ENCODE data around the gene ERFL.

The ERFL gene

DNA sequence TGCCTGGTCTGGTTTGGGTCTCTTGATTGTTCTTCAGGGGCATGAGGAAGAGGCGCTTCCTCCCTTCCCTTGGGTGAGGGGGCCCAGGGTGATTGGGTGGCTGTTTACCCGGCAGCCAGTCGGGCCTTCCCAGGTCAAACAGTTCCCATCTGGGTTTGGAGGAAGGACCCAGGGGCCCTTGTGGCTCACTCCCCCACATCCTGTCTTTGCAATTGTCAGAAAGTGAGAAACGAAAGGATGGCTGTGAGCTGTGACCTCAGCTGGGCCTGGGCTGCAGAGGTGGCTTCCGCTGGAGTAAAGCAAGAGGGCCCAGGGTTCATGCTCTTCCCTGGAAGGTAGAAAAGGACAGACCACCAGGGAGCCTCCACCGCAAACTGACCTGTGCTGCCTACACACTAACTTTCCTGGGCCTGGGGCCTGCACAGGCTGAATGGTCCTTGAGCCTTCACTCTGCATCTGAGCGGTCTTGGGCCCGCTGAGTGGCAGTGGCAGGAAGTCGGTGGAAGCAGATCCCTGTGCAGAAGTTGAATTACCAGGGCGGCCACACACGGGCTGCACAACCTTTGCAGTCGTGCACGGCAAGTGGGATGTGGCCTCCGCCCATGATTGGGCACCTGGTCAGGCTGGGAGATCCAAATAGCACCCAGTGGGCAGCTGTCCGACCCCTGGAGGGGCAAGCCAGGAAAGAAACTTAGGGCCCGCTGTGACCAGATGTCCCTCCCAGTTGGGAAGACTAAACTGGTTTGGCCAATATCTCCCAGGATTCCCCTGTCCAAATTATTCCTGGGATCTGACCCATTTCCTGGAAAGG is 56.5 kb downstream of the ERFL start:
- peaks cover 50% of the 10 kb centered on the region for H3K36me3 ChIP-seq (ENCODE audit: control insufficient read depth, low read depth, low read length)

GRCh38 chr19:41870401-41870873 is 57.8 kb downstream of the ERFL start:
- H3K27me3 ChIP-seq (ENCODE audit: control insufficient read depth, insufficient read depth, low read length): no peaks in the 10 kb centered on the region
- H3K9ac ChIP-seq (ENCODE audit: low read length): no peak overlapping the region
- H3K27ac ChIP-seq (ENCODE audit: low read length): no peak overlapping the region
- H3K9me3 ChIP-seq (ENCODE audit: control insufficient read depth, low read depth, low read length): no peaks in the 10 kb centered on the region
- H3K36me3 ChIP-seq (ENCODE audit: control insufficient read depth, low read depth, low read length): peaks cover 60% of the 10 kb centered on the region
- no peak overlapping the region for H3K4me3 ChIP-seq (ENCODE audit: low read length)
- no peaks in the 10 kb centered on the region for H3K4me1 ChIP-seq (ENCODE audit: control insufficient read depth, low read depth, low read length)

More for the DNA sequence above, 56.5 kb downstream of the ERFL start:
- H3K4me3 ChIP-seq (ENCODE audit: low read length): no peak overlapping the region
- H3K27ac ChIP-seq (ENCODE audit: low read length): no peak overlapping the region
- H3K27me3 ChIP-seq (ENCODE audit: control insufficient read depth, insufficient read depth, low read length): no peaks in the 10 kb centered on the region
- no peaks in the 10 kb centered on the region for H3K4me1 ChIP-seq (ENCODE audit: control insufficient read depth, low read depth, low read length)
- H3K9me3 ChIP-seq (ENCODE audit: control insufficient read depth, low read depth, low read length): no peaks in the 10 kb centered on the region
- H3K9ac ChIP-seq (ENCODE audit: low read length): no peak overlapping the region

DNA sequence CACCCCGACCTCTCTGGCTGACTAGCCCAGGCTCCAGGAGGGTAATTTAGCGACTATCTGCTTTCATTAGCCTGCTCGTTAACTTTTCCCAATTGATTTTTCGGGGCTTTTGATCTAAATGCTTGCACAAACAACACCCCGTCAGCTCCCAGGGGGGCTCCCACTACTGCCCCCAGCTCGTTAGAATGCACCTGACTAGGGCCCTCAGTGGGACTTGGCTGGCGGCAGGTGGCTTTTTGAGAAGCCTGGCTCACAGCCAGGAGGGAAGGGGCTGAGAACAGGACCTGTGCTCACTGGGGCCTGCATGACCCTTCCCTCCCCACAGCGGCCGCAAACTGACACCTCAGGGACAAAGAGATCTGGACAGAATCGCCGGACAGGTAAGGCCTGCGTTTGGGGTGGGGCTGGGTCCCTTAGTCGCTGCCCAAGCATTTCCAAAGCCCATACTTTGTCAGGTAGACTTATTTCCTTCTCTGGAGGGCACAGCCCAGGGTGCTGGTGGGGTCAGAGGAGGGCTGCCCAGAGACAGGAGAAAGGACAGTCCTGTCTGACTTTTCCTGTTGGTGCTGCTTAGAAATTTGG is 58.8 kb downstream of the ERFL start:
- Histone ChIP-seq H3K4me3 (ENCODE audit: low read length) (no peak overlapping the region), H3K4me1 (ENCODE audit: control insufficient read depth, low read depth, low read length) (no peaks in the 10 kb centered on the region), H3K27me3 (ENCODE audit: control insufficient read depth, insufficient read depth, low read length) (no peaks in the 10 kb centered on the region), H3K9me3 (ENCODE audit: control insufficient read depth, low read depth, low read length) (no peaks in the 10 kb centered on the region), H3K36me3 (ENCODE audit: control insufficient read depth, low read depth, low read length) (peaks cover 69% of the 10 kb centered on the region), H3K27ac (ENCODE audit: low read length) (no peak overlapping the region), H3K9ac (ENCODE audit: low read length) (no peak overlapping the region)

- Histone ChIP-seq H3K27me3 (ENCODE audit: control insufficient read depth, insufficient read depth, low read length) (no peaks in the 10 kb centered on the region), H3K36me3 (ENCODE audit: control insufficient read depth, low read depth, low read length) (peaks cover 75% of the 10 kb centered on the region), H3K4me3 (ENCODE audit: low read length) (no peak overlapping the region), H3K4me1 (ENCODE audit: control insufficient read depth, low read depth, low read length) (no peaks in the 10 kb centered on the region), H3K9me3 (ENCODE audit: control insufficient read depth, low read depth, low read length) (no peaks in the 10 kb centered on the region), H3K27ac (ENCODE audit: low read length) (no peak overlapping the region), H3K9ac (ENCODE audit: low read length) (no peak overlapping the region)
These were observed 59.3 kb downstream of the ERFL start for GRCh38 chr19:41868989-41869300.

- Histone ChIP-seq H3K4me3 (ENCODE audit: low read length) (no peak overlapping the region), H3K9ac (ENCODE audit: low read length) (peak overlapping the region; percentile 39), H3K27ac (ENCODE audit: low read length) (no peak overlapping the region), H3K27me3 (ENCODE audit: control insufficient read depth, insufficient read depth, low read length) (no peaks in the 10 kb centered on the region), H3K36me3 (ENCODE audit: control insufficient read depth, low read depth, low read length) (peaks cover 79% of the 10 kb centered on the region), H3K4me1 (ENCODE audit: control insufficient read depth, low read depth, low read length) (no peaks in the 10 kb centered on the region), H3K9me3 (ENCODE audit: control insufficient read depth, low read depth, low read length) (no peaks in the 10 kb centered on the region)
These were observed 59.9 kb downstream of the ERFL start for GRCh38 chr19:41868120-41868988.

- H3K27ac ChIP-seq (ENCODE audit: low read length): peak overlapping the region; percentile 19
- no peaks in the 10 kb centered on the region for H3K9me3 ChIP-seq (ENCODE audit: control insufficient read depth, low read depth, low read length)
- peaks cover 11% of the 10 kb centered on the region for H3K4me1 ChIP-seq (ENCODE audit: control insufficient read depth, low read depth, low read length)
- H3K27me3 ChIP-seq (ENCODE audit: control insufficient read depth, insufficient read depth, low read length): no peaks in the 10 kb centered on the region
- H3K36me3 ChIP-seq (ENCODE audit: control insufficient read depth, low read depth, low read length): peaks cover 94% of the 10 kb centered on the region
- no peak overlapping the region for H3K9ac ChIP-seq (ENCODE audit: low read length)
- H3K4me3 ChIP-seq (ENCODE audit: low read length): no peak overlapping the region
These were observed 62.0 kb downstream of the ERFL start for GRCh38 chr19:41866284-41866683.

- Histone ChIP-seq H3K36me3 (ENCODE audit: control insufficient read depth, low read depth, low read length) (peaks cover 82% of the 10 kb centered on the region), H3K27me3 (ENCODE audit: control insufficient read depth, insufficient read depth, low read length) (no peaks in the 10 kb centered on the region), H3K4me1 (ENCODE audit: control insufficient read depth, low read depth, low read length) (peaks cover 14% of the 10 kb centered on the region), H3K4me3 (ENCODE audit: low read length) (no peak overlapping the region), H3K9me3 (ENCODE audit: control insufficient read depth, low read depth, low read length) (no peaks in the 10 kb centered on the region), H3K9ac (ENCODE audit: low read length) (no peak overlapping the region), H3K27ac (ENCODE audit: low read length) (no peak overlapping the region)
These were observed 63.9 kb downstream of the ERFL start for GRCh38 chr19:41864374-41864773.

- Histone ChIP-seq H3K27ac (ENCODE audit: low read length) (no peak overlapping the region), H3K9ac (ENCODE audit: low read length) (peak overlapping the region; percentile 13), H3K4me1 (ENCODE audit: control insufficient read depth, low read depth, low read length) (peaks cover 18% of the 10 kb centered on the region)
These were observed 64.9 kb downstream of the ERFL start for GRCh38 chr19:41863209-41863931.

DNA sequence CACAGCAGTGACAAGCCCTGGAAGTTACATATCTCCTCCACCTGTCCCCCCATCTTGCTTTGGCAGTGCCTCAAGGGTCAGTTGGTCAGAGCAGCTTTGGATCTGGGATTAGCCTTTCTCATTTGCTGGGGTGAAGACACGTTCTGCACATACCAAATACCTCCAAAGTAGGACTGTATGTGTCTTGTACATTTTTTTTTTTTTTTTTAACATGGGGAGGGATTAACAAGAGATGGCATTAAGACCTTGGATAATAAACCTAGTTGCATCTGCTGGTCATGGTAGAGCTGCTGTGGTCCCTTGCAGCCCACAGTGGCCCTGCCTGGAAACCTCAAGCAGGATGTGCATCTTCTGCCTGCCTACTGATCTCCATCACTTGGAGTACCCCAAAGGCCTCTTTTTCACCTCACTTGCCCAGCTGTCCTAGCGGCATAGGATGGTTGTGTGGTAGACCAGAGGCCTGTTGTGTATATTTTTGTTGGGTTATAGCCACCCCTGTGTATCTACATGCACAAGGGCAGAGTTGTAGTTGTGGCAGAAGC is 65.7 kb downstream of the ERFL start:
- Histone ChIP-seq H3K27ac (ENCODE audit: low read length) (no peak overlapping the region), H3K9ac (ENCODE audit: low read length) (peak overlapping the region; percentile 94), H3K9me3 (ENCODE audit: control insufficient read depth, low read depth, low read length) (no peaks in the 10 kb centered on the region), H3K4me3 (ENCODE audit: low read length) (peak overlapping the region; percentile 21), H3K36me3 (ENCODE audit: control insufficient read depth, low read depth, low read length) (peaks cover 64% of the 10 kb centered on the region), H3K4me1 (ENCODE audit: control insufficient read depth, low read depth, low read length) (peaks cover 18% of the 10 kb centered on the region), H3K27me3 (ENCODE audit: control insufficient read depth, insufficient read depth, low read length) (no peaks in the 10 kb centered on the region)

More at GRCh38 chr19:41863209-41863931, 64.9 kb downstream of the ERFL start:
- H3K9me3 ChIP-seq (ENCODE audit: control insufficient read depth, low read depth, low read length): no peaks in the 10 kb centered on the region
- H3K36me3 ChIP-seq (ENCODE audit: control insufficient read depth, low read depth, low read length): peaks cover 72% of the 10 kb centered on the region
- no peak overlapping the region for H3K4me3 ChIP-seq (ENCODE audit: low read length)
- no peaks in the 10 kb centered on the region for H3K27me3 ChIP-seq (ENCODE audit: control insufficient read depth, insufficient read depth, low read length)

DNA sequence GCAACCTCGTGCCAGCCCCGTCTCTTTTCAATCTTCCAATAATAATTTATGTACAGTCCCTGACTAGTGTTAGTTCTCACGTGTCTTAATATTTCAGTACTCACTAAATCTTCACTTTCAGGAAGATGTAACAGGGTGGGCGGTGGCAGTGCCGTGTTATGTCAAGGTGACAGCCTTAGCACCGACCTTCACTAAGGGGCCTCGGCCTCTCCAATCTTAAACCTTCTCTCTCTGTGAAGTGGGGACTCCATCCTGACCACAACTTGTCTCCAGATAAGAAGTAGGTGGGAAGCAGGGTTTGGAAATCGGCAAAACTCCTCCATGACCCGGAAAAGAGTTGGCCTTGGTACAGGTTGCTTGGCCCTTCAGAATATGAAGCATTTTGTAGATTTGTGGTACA is 66.4 kb downstream of the ERFL start:
- Histone ChIP-seq H3K36me3 (ENCODE audit: control insufficient read depth, low read depth, low read length) (peaks cover 57% of the 10 kb centered on the region), H3K27ac (ENCODE audit: low read length) (no peak overlapping the region)

More for the DNA sequence above, 66.4 kb downstream of the ERFL start:
- H3K4me3 ChIP-seq (ENCODE audit: low read length): peak overlapping the region; percentile 95
- no peaks in the 10 kb centered on the region for H3K27me3 ChIP-seq (ENCODE audit: control insufficient read depth, insufficient read depth, low read length)
- H3K4me1 ChIP-seq (ENCODE audit: control insufficient read depth, low read depth, low read length): peaks cover 18% of the 10 kb centered on the region
- no peaks in the 10 kb centered on the region for H3K9me3 ChIP-seq (ENCODE audit: control insufficient read depth, low read depth, low read length)
- H3K9ac ChIP-seq (ENCODE audit: low read length): peak overlapping the region; percentile 94

Measured in iPS-18a (cell line).